ENCODE measurements around the gene EPHB1. TPM values are rescaled to one million over a fixed set of nuclear protein-coding genes. Genes with fewer than 3 reads are reported as not detected.

EPHB1 gene
- polyA plus RNA-seq, 3 donors: 0.06 to 0.55 TPM; not detected in 1

DNA sequence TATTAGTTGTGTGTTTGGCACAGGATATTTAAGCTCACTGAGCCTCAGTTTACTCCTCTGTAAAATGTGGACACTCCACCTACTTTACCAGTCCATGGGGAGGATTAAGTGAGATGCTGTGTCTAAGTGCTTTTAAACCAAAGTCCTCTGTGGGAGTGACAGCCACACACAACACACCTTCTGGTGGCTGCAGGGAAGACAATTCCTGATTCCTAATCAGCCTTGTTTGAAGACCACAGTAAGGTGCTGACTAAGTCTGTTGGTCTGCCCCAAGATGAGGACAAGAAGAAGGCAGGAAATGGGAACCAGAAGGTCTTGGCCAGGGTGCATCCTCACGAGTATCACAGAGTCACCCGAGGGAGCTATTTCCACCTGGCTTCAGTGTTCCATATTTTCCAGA is 52.3 kb downstream of the EPHB1 start:
- peaks cover 6 to 10% (median 8%) of the 10 kb centered on the region in 3 donors for H3K27me3 Mint-ChIP-seq (ENCODE audit: low read depth in 3 of 3)
- Histone ChIP-seq H3K27me3 (ENCODE audit: control insufficient read depth in 2 of 2, insufficient read depth in 2 of 2, low read length in 2 of 2) (no peaks in the 10 kb centered on the region), H3K9me3 (replicated peaks in 1 of 2; ENCODE audit: control insufficient read depth in 1 of 2, insufficient read depth in 1 of 2, low read length in 2 of 2) (no peaks in the 10 kb centered on the region), H3K79me2 (ENCODE audit: insufficient read depth, low read length) (no peaks in the 10 kb centered on the region), H3K27ac (ENCODE audit: low read depth in 1 of 2, low read length in 2 of 2) (no peak overlapping the region), H4K20me1 (ENCODE audit: insufficient read depth, low read length) (no peaks in the 10 kb centered on the region), H3K4me1 (ENCODE audit: control insufficient read depth in 1 of 2, insufficient read depth in 2 of 2, low read length in 2 of 2) (peaks cover 22% of the 10 kb centered on the region in 2 donors), H3K9ac (ENCODE audit: insufficient read depth, low read length, poor library complexity, severe bottlenecking) (no peak overlapping the region), H3K36me3 (replicated peaks in 1 of 2; ENCODE audit: control insufficient read depth in 1 of 2, insufficient read depth in 2 of 2, low read length in 2 of 2) (no peaks in the 10 kb centered on the region), H3K4me3 (replicated peaks in 1 of 3; ENCODE audit: low read depth in 2 of 3, low read length in 3 of 3) (no peak overlapping the region), H3K4me2 (replicated peaks; ENCODE audit: extremely low read depth, low read length, poor library complexity, severe bottlenecking) (no peak overlapping the region), H2AFZ (ENCODE audit: insufficient read depth, low read depth, low read length, poor library complexity, severe bottlenecking) (no peak overlapping the region)
- H3K36me3 Mint-ChIP-seq: no peaks in the 10 kb centered on the region
- no peak for DNase-seq
- peaks cover 25% of the 10 kb centered on the region for H3K4me1 Mint-ChIP-seq
- H3K27ac Mint-ChIP-seq: no peak overlapping the region
- TF ChIP-seq, protein P1, sequence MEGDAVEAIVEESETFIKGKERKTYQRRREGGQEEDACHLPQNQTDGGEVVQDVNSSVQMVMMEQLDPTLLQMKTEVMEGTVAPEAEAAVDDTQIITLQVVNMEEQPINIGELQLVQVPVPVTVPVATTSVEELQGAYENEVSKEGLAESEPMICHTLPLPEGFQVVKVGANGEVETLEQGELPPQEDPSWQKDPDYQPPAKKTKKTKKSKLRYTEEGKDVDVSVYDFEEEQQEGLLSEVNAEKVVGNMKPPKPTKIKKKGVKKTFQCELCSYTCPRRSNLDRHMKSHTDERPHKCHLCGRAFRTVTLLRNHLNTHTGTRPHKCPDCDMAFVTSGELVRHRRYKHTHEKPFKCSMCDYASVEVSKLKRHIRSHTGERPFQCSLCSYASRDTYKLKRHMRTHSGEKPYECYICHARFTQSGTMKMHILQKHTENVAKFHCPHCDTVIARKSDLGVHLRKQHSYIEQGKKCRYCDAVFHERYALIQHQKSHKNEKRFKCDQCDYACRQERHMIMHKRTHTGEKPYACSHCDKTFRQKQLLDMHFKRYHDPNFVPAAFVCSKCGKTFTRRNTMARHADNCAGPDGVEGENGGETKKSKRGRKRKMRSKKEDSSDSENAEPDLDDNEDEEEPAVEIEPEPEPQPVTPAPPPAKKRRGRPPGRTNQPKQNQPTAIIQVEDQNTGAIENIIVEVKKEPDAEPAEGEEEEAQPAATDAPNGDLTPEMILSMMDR (IDR thresholded peaks at IDR 0.05): no peak
- no CpG with 5 or more reads among the region's 2 CpGs for WGBS (ENCODE audit: insufficient coverage)
- no peak overlapping the region for H3K4me3 Mint-ChIP-seq
- intact Hi-C loops (cut with micrococcal nuclease): no loop called here
- peaks cover 2 to 13% (median 8%) of the 10 kb centered on the region in 7 donors for H3K9me3 Mint-ChIP-seq

DNA sequence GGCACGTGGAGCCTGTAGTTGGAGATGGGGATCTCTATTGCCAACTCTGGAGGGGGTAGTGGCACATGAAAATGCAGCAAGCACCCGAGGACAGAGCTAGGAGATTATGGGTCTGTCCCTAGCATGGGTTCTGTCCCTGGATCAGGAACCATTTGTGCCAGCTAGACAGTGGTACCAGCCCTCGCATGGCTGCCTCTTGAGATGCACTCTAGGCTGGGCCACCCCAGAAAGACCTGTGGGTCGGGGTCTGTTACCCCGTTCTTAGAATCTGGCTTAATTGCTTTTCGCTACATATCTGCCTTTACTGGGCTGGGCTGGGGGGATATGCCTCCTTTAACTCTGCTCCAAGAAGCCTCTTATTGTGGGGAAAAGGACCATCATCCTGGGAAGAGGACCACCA is 54.5 kb downstream of the EPHB1 start:
- peaks cover 7 to 13% (median 8%) of the 10 kb centered on the region in 3 donors for H3K27me3 Mint-ChIP-seq (ENCODE audit: low read depth in 3 of 3)
- H3K27ac Mint-ChIP-seq: no peak overlapping the region
- DNase-seq: no peak
- H3K9ac ChIP-seq (ENCODE audit: insufficient read depth, low read length, poor library complexity, severe bottlenecking): no peak overlapping the region
- H3K9me3 ChIP-seq (replicated peaks in 1 of 2; ENCODE audit: control insufficient read depth in 1 of 2, insufficient read depth in 1 of 2, low read length in 2 of 2): no peaks in the 10 kb centered on the region
- WGBS (ENCODE audit: insufficient coverage): 95% methylated on average over 5 of the region's 6 CpGs
- H3K27me3 ChIP-seq (ENCODE audit: control insufficient read depth in 2 of 2, insufficient read depth in 2 of 2, low read length in 2 of 2): no peaks in the 10 kb centered on the region
- H3K4me3 ChIP-seq (replicated peaks in 1 of 3; ENCODE audit: low read depth in 2 of 3, low read length in 3 of 3): no peak overlapping the region
- intact Hi-C loops (cut with micrococcal nuclease): no loop called here
- no peak overlapping the region for H2AFZ ChIP-seq (ENCODE audit: insufficient read depth, low read depth, low read length, poor library complexity, severe bottlenecking)
- peaks cover 0 to 5% (median 0%) of the 10 kb centered on the region in 7 donors for H3K9me3 Mint-ChIP-seq
- no peaks in the 10 kb centered on the region for H3K79me2 ChIP-seq (ENCODE audit: insufficient read depth, low read length)
- no peaks in the 10 kb centered on the region for H3K36me3 Mint-ChIP-seq
- no peak overlapping the region for H3K4me3 Mint-ChIP-seq
- no peak overlapping the region for H3K27ac ChIP-seq (ENCODE audit: low read depth in 1 of 2, low read length in 2 of 2)
- no peak overlapping the region for H3K4me2 ChIP-seq (replicated peaks; ENCODE audit: extremely low read depth, low read length, poor library complexity, severe bottlenecking)
- TF ChIP-seq, protein P1 (IDR thresholded peaks at IDR 0.05): no peak
- peaks cover 44% of the 10 kb centered on the region in 2 donors for H3K4me1 ChIP-seq (ENCODE audit: control insufficient read depth in 1 of 2, insufficient read depth in 2 of 2, low read length in 2 of 2)
- peaks cover 47% of the 10 kb centered on the region for H3K4me1 Mint-ChIP-seq
- H3K36me3 ChIP-seq (replicated peaks in 1 of 2; ENCODE audit: control insufficient read depth in 1 of 2, insufficient read depth in 2 of 2, low read length in 2 of 2): no peaks in the 10 kb centered on the region
- no peaks in the 10 kb centered on the region for H4K20me1 ChIP-seq (ENCODE audit: insufficient read depth, low read length)
